Measurements from ENCODE around the gene SIRT4.

SIRT4 gene

DNA sequence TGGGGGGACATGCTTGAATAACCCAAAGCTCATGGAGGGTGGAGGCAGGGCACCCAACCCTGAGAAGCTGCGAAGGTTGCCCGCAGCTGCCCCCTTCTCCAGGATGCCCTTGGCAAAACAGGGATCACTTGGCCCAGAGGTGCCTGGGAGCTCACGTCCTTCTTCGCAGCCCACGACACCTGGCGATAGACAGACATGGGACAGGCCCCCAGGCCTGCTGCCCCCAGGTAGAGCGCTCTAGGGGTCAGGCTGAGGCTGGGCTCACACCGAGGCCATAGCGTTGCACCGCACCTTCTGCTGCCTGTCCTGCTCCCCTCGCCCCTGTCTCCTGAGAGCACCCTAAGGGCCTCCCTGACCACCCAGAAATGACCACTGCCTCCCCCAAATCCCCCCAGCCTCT lies 45.6 kb downstream of the SIRT4 start:
- no peak for DNase-seq
- TF ChIP-seq, protein P1, sequence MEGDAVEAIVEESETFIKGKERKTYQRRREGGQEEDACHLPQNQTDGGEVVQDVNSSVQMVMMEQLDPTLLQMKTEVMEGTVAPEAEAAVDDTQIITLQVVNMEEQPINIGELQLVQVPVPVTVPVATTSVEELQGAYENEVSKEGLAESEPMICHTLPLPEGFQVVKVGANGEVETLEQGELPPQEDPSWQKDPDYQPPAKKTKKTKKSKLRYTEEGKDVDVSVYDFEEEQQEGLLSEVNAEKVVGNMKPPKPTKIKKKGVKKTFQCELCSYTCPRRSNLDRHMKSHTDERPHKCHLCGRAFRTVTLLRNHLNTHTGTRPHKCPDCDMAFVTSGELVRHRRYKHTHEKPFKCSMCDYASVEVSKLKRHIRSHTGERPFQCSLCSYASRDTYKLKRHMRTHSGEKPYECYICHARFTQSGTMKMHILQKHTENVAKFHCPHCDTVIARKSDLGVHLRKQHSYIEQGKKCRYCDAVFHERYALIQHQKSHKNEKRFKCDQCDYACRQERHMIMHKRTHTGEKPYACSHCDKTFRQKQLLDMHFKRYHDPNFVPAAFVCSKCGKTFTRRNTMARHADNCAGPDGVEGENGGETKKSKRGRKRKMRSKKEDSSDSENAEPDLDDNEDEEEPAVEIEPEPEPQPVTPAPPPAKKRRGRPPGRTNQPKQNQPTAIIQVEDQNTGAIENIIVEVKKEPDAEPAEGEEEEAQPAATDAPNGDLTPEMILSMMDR (IDR thresholded peaks at IDR 0.05; ENCODE audit: low read depth, low read length), result no peak
- H3K4me1 ChIP-seq, result no peaks in the 10 kb centered on the region
- no peaks in the 10 kb centered on the region for H3K27me3 ChIP-seq
- H3K36me3 ChIP-seq, result no peaks in the 10 kb centered on the region
- no peak overlapping the region for H3K4me3 ChIP-seq (ENCODE audit: low read depth, low read length)
- no peaks in the 10 kb centered on the region for H3K9me3 ChIP-seq

DNA sequence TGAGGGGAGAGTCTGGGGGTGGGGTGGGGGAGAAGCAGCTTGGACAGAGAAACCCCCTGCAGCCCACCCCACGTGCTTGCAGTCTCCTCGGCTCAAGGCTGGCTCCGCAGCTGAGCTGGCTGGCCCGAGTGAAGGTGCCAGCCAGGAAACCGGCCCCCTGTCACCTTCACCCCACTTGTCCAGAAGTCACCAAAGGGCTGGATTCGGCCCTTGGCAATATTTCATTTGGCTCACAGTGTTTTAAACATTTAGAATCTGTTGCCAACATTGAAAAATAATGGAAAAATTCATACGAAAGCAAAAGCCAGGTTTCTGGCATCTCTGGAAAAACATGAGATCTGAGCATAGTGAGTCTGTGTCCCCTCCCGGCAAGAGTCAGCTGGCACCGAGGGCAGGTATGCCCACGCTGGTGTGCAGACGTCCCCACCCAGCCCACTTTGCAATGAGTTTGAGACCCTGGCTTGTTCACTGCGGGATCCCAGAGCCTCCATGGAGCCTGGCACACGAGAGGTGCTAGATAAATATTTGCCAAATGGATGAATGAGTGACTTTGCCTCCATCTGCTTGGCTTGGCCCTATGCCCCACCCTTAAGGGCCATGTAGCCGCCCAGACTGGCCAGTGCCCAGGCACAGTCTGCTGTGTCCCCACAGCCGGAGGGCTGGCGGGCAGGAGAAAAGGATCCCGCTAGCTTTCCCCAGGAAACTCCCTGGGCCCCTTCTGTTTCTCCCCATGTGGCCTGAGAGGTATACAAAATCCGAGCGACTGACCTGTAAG lies 48.6 kb downstream of the SIRT4 start:
- DNase-seq, result no peak
- H3K36me3 ChIP-seq, result no peaks in the 10 kb centered on the region

DNA sequence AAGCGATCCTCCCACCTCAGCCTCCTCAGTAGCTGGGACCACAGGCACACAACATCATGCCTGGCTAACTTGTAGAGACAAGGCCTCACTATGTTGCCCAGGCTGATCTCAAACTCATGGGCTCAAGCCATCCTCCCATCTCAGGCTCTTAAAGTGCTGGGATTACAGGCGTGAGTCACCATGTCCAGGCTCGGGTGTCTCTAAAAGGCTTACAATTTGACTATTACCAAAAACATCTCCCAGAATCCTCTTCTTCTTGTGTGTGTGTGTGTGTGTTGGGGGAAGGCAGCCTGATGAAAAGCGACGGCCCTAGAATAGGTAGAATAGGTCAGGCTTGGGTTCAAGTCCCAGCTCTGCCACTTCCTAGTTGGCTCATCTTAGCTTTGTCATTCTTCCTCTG lies 50.0 kb downstream of the SIRT4 start:
- TF ChIP-seq, protein P1 (IDR thresholded peaks at IDR 0.05; ENCODE audit: low read depth, low read length), result no peak
- no peak for DNase-seq

More for the DNA sequence above, 48.6 kb downstream of the SIRT4 start:
- Histone ChIP-seq H3K4me3 (ENCODE audit: low read depth, low read length) (no peak overlapping the region), H3K9me3 (no peaks in the 10 kb centered on the region), H3K4me1 (no peaks in the 10 kb centered on the region), H3K27me3 (no peaks in the 10 kb centered on the region)
- TF ChIP-seq, protein P1 (IDR thresholded peaks at IDR 0.05; ENCODE audit: low read depth, low read length), result no peak

DNA sequence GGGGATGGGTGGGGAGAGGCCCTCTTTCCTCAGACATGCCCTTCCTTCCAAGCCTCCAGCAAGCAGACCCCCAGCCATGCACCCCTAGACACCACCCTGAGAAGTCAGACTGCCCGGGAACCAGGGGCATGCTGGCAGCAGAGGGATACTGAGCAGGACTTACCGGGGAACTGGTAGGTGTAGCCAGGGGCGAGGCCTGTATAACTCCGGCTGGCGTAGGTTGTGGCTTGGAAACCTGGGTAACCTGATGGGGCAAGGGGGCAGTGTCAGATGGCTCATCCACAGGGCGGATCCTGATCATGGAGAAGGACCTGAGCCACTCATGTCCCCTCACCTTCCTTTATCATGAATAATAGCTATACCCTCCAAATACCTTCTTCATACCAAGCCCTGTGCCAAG lies 51.0 kb downstream of the SIRT4 start:
- no peaks in the 10 kb centered on the region for H3K27me3 ChIP-seq
- no peaks in the 10 kb centered on the region for H3K4me1 ChIP-seq
- TF ChIP-seq, protein P1 (IDR thresholded peaks at IDR 0.05; ENCODE audit: low read depth, low read length), result no peak
- H3K4me3 ChIP-seq (ENCODE audit: low read depth, low read length), result no peak overlapping the region
- no peaks in the 10 kb centered on the region for H3K9me3 ChIP-seq
- H3K36me3 ChIP-seq, result no peaks in the 10 kb centered on the region
- no peak for DNase-seq

More for the DNA sequence above, 50.0 kb downstream of the SIRT4 start:
- Histone ChIP-seq H3K36me3 (no peaks in the 10 kb centered on the region), H3K9me3 (no peaks in the 10 kb centered on the region), H3K4me1 (no peaks in the 10 kb centered on the region), H3K27me3 (no peaks in the 10 kb centered on the region), H3K4me3 (ENCODE audit: low read depth, low read length) (no peak overlapping the region)

DNA sequence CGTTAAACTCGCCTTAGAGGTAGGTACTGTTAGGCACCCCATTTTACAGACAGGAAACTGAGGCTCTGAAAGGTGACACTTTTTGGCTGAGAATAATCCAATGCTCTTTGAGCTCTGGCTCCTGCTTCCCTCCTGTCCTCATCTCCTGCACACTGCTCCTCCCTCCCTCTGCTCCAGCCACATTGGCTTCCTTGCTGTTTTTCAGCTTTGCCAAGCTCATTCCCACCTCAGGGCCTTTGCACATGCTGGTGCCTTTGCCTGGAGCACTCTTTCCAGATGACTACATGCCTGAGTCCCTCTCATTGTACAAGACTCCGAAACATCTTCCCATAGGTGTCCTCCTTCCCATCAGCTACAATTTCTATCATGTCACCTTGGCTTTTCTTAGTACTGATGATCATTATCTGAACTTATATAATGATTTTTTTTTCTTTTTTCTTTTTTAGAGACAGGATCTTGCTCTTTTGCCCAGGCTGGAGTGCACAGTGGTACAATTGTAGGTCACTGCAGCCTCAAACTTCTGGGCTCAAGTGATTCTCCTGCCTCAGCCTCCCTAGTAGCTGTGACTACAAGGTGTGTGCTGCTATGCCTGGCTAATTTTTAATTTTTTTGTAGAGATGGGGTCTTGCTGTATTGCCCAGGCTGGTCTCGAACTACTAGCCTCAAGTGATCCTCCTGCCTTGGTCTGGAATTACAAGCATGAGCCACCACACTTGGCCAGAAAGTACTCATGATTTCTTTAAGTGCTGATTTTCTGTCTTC lies 51.6 kb downstream of the SIRT4 start:
- Histone ChIP-seq H3K27me3 (no peaks in the 10 kb centered on the region), H3K36me3 (no peaks in the 10 kb centered on the region), H3K9me3 (no peaks in the 10 kb centered on the region), H3K4me1 (no peaks in the 10 kb centered on the region), H3K4me3 (ENCODE audit: low read depth, low read length) (no peak overlapping the region)
- TF ChIP-seq, protein P1 (IDR thresholded peaks at IDR 0.05; ENCODE audit: low read depth, low read length), result no peak
- DNase-seq, result no peak

DNA sequence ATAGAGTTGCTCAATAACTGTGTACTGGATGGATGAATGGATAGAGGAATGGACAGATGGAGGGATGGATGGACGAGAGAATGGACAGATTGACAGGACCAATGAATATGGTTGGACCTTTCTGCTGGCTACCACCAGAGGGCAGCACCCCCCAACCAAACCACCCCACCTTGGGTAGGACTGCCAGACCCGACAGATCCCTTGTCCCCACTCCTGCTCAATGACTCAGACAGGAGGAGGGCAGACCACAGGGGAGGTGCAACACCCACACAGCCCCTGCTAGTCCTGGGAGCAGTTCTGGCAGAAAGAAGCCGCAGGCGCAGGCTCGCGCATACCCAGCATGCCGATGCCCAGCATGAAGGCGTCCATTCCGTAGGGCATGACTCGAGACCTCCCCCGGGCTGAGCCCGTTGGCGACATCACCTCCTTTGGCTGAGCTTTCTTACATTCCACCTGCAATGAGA lies 54.5 kb downstream of the SIRT4 start:
- Histone ChIP-seq H3K4me1 (peaks cover 3% of the 10 kb centered on the region), H3K9me3 (no peaks in the 10 kb centered on the region), H3K4me3 (ENCODE audit: low read depth, low read length) (peak overlapping the region; percentile 30), H3K36me3 (no peaks in the 10 kb centered on the region), H3K27me3 (no peaks in the 10 kb centered on the region)
- DNase-seq, result peak; percentile 93
- TF ChIP-seq, protein P1 (IDR thresholded peaks at IDR 0.05; ENCODE audit: low read depth, low read length), result peak; percentile 94

All from BE2C (cell line).